Fibroblast of lung (primary cell): ENCODE results near the gene INIP. TPM values are rescaled to one million over a fixed set of nuclear protein-coding genes. Genes with fewer than 3 reads are reported as not detected.

Experiments used
- DNase-seq, 2 donors: peaks; one replicate each; pipeline versions ENCODE4 v3.0.0 to v3.0.0-alpha.2; 2010; ENCODE audit warnings: low read depth in 2 of 2
- H2AFZ ChIP-seq: 2 replicates; pipeline ENCODE4 v1.5.1; 2012; ENCODE audit warnings: low read length, control low read depth, inconsistent platforms
- H3K27ac ChIP-seq: 2 replicates; pipeline ENCODE4 v1.5.1; 2011; ENCODE audit warnings: low read length, control low read depth; ENCODE audit not compliant: insufficient read depth
- H3K27me3 ChIP-seq: 2 replicates; pipeline ENCODE4 v1.5.1; 2011; ENCODE audit warnings: mild to moderate bottlenecking, low read length; ENCODE audit not compliant: control insufficient read depth, insufficient read depth
- H3K36me3 ChIP-seq: 2 replicates; pipeline ENCODE4 v1.5.1; 2011; ENCODE audit warnings: low read length; ENCODE audit not compliant: control insufficient read depth, insufficient read depth
- H3K4me1 ChIP-seq: 2 replicates; pipeline ENCODE4 v1.5.1; 2011; ENCODE audit warnings: low read length; ENCODE audit not compliant: control insufficient read depth, insufficient read depth; ENCODE audit errors: extremely low read depth
- H3K4me2 ChIP-seq: 2 replicates; pipeline ENCODE4 v1.5.1; 2011; ENCODE audit warnings: low read length, control low read depth; ENCODE audit not compliant: insufficient read depth; ENCODE audit errors: extremely low read depth
- H3K4me3 ChIP-seq, 4 experiments: fragments of 200-600 bp in 1 of 4; sonication (generic) in 1 of 4; replicated peaks in 1 of 4; 2 replicates each; pipeline ENCODE4 v1.5.1; 2011 to 2016; ENCODE audit warnings: low read length in 4 of 4, low read depth in 3 of 4, mild to moderate bottlenecking in 3 of 4, control low read depth in 2 of 4, inconsistent platforms in 1 of 4, mixed read lengths in 1 of 4; ENCODE audit not compliant: insufficient read depth in 1 of 4; ENCODE audit errors: control extremely low read depth in 1 of 4
- H3K79me2 ChIP-seq: 2 replicates; pipeline ENCODE4 v1.5.1; 2012; ENCODE audit warnings: mild to moderate bottlenecking, low read length, inconsistent platforms; ENCODE audit not compliant: control insufficient read depth, insufficient read depth
- H3K9ac ChIP-seq: 2 replicates; pipeline ENCODE4 v1.5.1; 2011; ENCODE audit warnings: mild to moderate bottlenecking, low read length, control low read depth; ENCODE audit not compliant: insufficient read depth
- H3K9me3 ChIP-seq: 2 replicates; pipeline ENCODE4 v1.5.1; 2012; ENCODE audit warnings: low read depth, low read length; ENCODE audit not compliant: control insufficient read depth, insufficient read depth
- H4K20me1 ChIP-seq: 2 replicates; pipeline ENCODE4 v1.5.1; 2011; ENCODE audit warnings: low read length; ENCODE audit not compliant: control insufficient read depth, insufficient read depth; ENCODE audit errors: extremely low read depth
- CTCF ChIP-seq, 2 donors: IDR thresholded peaks in 1 of 2; conservative IDR thresholded peaks in 1 of 2; 1 replicate in 1 of 2; 2 replicates in 1 of 2; pipeline ENCODE4 v1.5.1; 2011 to 2012; ENCODE audit warnings: low read length in 2 of 2, control low read depth in 1 of 2, inconsistent platforms in 1 of 2, low read depth in 1 of 2, mild to moderate bottlenecking in 1 of 2
- EZH2 ChIP-seq: IDR thresholded peaks from 2 replicates; pipeline ENCODE4 v1.5.1; 2012; ENCODE audit warnings: low read length, control low read depth, mild to moderate bottlenecking; ENCODE audit errors: missing control alignments
- polyA plus RNA-seq, 2 donors: library from polyadenylated mRNA; depleted of rRNA in 1 of 2; stranded (reverse) in 1 of 2; unstranded in 1 of 2; fragments of >200 nt; gene quantifications; 2 replicates each; pipeline ENCODE4 v1.2.1, GENCODE V29; 2011 to 2012; ENCODE audit warnings: missing spikeins in 1 of 2
- total RNA-seq: library from RNA; depleted of rRNA; stranded (reverse); fragments of >200 nt; gene quantifications from 2 replicates; pipeline ENCODE4 v1.2.1, GENCODE V29; 2014

Gene INIP
- total and polyA plus RNA-seq, 2 donors (not counting 1 experiment from before 2014, with no cell fraction given): 14.4 to 24.1 TPM

GRCh38 chr9:112655668-112656067 lies 62.2 kb downstream of the INIP start:
- TF ChIP-seq CTCF (conservative IDR thresholded peaks at IDR 0.05 in 1 of 2, IDR thresholded peaks at IDR 0.05 in 1 of 2; ENCODE audit: low read depth in 1 of 2, low read length in 2 of 2) (no peak), EZH2 (no peak)
- Histone ChIP-seq H3K27me3 (no peaks in the 10 kb centered on the region), H2AFZ (no peak overlapping the region), H3K9me3 (no peaks in the 10 kb centered on the region), H4K20me1 (no peaks in the 10 kb centered on the region), H3K79me2 (no peaks in the 10 kb centered on the region), H3K4me1 (no peaks in the 10 kb centered on the region), H3K4me3 (no peak overlapping the region), H3K4me2 (no peak overlapping the region), H3K9ac (no peak overlapping the region), H3K27ac (no peak overlapping the region), H3K36me3 (no peaks in the 10 kb centered on the region)
- DNase-seq: no peak

GRCh38 chr9:112654282-112654681 lies 63.6 kb downstream of the INIP start:
- Histone ChIP-seq H3K4me3 (no peak overlapping the region), H3K27me3 (no peaks in the 10 kb centered on the region), H3K9me3 (no peaks in the 10 kb centered on the region), H2AFZ (no peak overlapping the region), H3K9ac (no peak overlapping the region), H3K36me3 (no peaks in the 10 kb centered on the region), H4K20me1 (no peaks in the 10 kb centered on the region), H3K27ac (no peak overlapping the region), H3K4me1 (no peaks in the 10 kb centered on the region), H3K4me2 (no peak overlapping the region), H3K79me2 (no peaks in the 10 kb centered on the region)
- TF ChIP-seq CTCF (conservative IDR thresholded peaks at IDR 0.05 in 1 of 2, IDR thresholded peaks at IDR 0.05 in 1 of 2; ENCODE audit: low read depth in 1 of 2, low read length in 2 of 2): no peak
- TF ChIP-seq EZH2: no peak
- no peak for DNase-seq

- no peaks in the 10 kb centered on the region for H3K79me2 ChIP-seq
- DNase-seq: no peak
- H3K27ac ChIP-seq: no peak overlapping the region
- no peak overlapping the region for H3K4me2 ChIP-seq
- H3K4me1 ChIP-seq: no peaks in the 10 kb centered on the region
- H3K9me3 ChIP-seq: no peaks in the 10 kb centered on the region
- no peaks in the 10 kb centered on the region for H4K20me1 ChIP-seq
- H3K36me3 ChIP-seq: no peaks in the 10 kb centered on the region
- H3K27me3 ChIP-seq: no peaks in the 10 kb centered on the region
- H3K9ac ChIP-seq: no peak overlapping the region
- TF ChIP-seq CTCF (conservative IDR thresholded peaks at IDR 0.05 in 1 of 2, IDR thresholded peaks at IDR 0.05 in 1 of 2; ENCODE audit: low read depth in 1 of 2, low read length in 2 of 2) (no peak), EZH2 (no peak)
- no peak overlapping the region for H2AFZ ChIP-seq
- no peak overlapping the region for H3K4me3 ChIP-seq
These were observed 69.3 kb downstream of the INIP start for GRCh38 chr9:112648624-112649023.
